Heart left ventricle (tissue), 16 donors: Measurements from ENCODE around the gene SPSB1. TPM values are rescaled to one million over a fixed set of nuclear protein-coding genes. Genes with fewer than 3 reads are reported as not detected.

Source experiments
- ATAC-seq, 4 donors: fragments of 200-7000 bp; cut with Tn5 transposase; one replicate each; pipeline ENCODE4 v1.9.1; 2020 to 2022; ENCODE audit warnings: moderate library complexity in 4 of 4, mild to moderate bottlenecking in 3 of 4, moderate number of reproducible peaks in 1 of 4
- DNase-seq, 5 donors: peaks; one replicate each; pipeline ENCODE4 v3.0.0-alpha.2; 2020
- H3K27ac ChIP-seq, 12 donors: fragments of 200-600 bp; sonication (generic) in 4 of 12; one replicate each; pipeline versions ENCODE4 v1.5.0 to v1.8.0; 2016 to 2022; ENCODE audit warnings: mild to moderate bottlenecking in 2 of 12
- H3K27me3 ChIP-seq, 9 donors: fragments of 200-600 bp; sonication (generic) in 2 of 9; one replicate each; pipeline versions ENCODE4 v1.5.1 to v1.8.0; 2016 to 2022; ENCODE audit warnings: mild to moderate bottlenecking in 3 of 9
- H3K36me3 ChIP-seq, 9 donors: fragments of 200-600 bp; sonication (generic) in 2 of 9; one replicate each; pipeline versions ENCODE4 v1.5.0 to v1.8.0; 2018 to 2022; ENCODE audit warnings: mild to moderate bottlenecking in 2 of 9
- H3K4me1 ChIP-seq, 12 donors: fragments of 200-600 bp; sonication (generic) in 4 of 12; one replicate each; pipeline versions ENCODE4 v1.5.0 to v1.8.0; 2016 to 2022; ENCODE audit warnings: mild to moderate bottlenecking in 3 of 12
- H3K4me3 ChIP-seq, 12 donors: fragments of 200-600 bp; sonication (generic) in 4 of 12; one replicate each; pipeline versions ENCODE4 v1.5.0 to v1.8.0; 2017 to 2022; ENCODE audit warnings: mild to moderate bottlenecking in 9 of 12, moderate library complexity in 4 of 12
- H3K9me3 ChIP-seq, 12 donors: fragments of 200-600 bp; sonication (generic) in 4 of 12; one replicate each; pipeline versions ENCODE4 v1.5.0 to v1.8.0; 2016 to 2022; ENCODE audit warnings: mild to moderate bottlenecking in 1 of 12
- POLR2A ChIP-seq, 2 donors: fragments of 450-650 bp; IDR thresholded peaks; one replicate each; pipeline ENCODE4 v1.6.1; 2017; ENCODE audit warnings: antibody characterized with exemption in 2 of 2, mild to moderate bottlenecking in 2 of 2, moderate library complexity in 2 of 2
- WGBS, 4 donors: extraction: QIAGEN DNeasy Blood & Tissue Kit in 2 of 4; methylation state at CpG; one replicate each; pipeline versions ENCODE4 v1.1.5 to v1.1.7; 2013 to 2018; 5-methylcytosine and 5-hydroxymethylcytosine counted together
- intact Hi-C, 10 donors: fragments of 100-400 bp; cut with DNase I; formaldehyde crosslinking; loops; one replicate each; pipeline versions ENCODE4 v1.11.1 to v1.14.2; 2022
- polyA plus RNA-seq, 2 donors: library from polyadenylated mRNA; stranded (reverse); fragments of 200-250 nt; gene quantifications; one replicate each; pipeline ENCODE4 v1.2.3, GENCODE V29; 2013
- total RNA-seq, 9 donors: library from RNA; depleted of rRNA in 2 of 9; stranded (reverse); fragments of >200 nt in 2 of 9; fragmentation: NEBNext Ultra II Directional in 3 of 9; extraction: Animal tissue kit (Norgen Biotek cat#: 25700) in 3 of 9; gene quantifications; one replicate each; pipeline versions ENCODE4 v1.1.0 to v1.2.4, GENCODE V29; 2016 to 2023
- TF ChIP-seq, protein P1 (sequence below), 12 donors: fragments of 200-600 bp; sonication (generic) in 4 of 12; IDR thresholded peaks; one replicate each; pipeline versions ENCODE4 v1.5.0 to v1.8.0; 2018 to 2022; ENCODE audit warnings: antibody characterized with exemption in 12 of 12, mild to moderate bottlenecking in 5 of 12
- donor health status: ischemic (EF 13 %, LVEDD 7.1; RV severe dilation, severe dysfunction).
- donor health status: healthy with polysubstance abuse.
- donor health status: DM: no; HTN: yes; CAD: no.
- donor health status: DM: no; HTN: no; CAD: no.
- donor health status: ischemic (EF 25% LVEDD 6.9; RV normal size, moderate dysfunction).
- donor health status: ischemic (EF 25% LVEDD 5.7; RV mildly dilated, moderate dysfunction).
- donor health status: healthy.
- donor health status: DM: yes; HTN: yes; CAD: no.
- donor health status: ischemic (EF 35%, LVEDD 5.7; RV mildly dilated, moderate dysfunction).
- donor health status: nonischemic (EF 11% LVEDD 7.7; RV severe dilation, severe dysfunction).
- donor health status: DM: yes; HTN: yes; CAD: no.
- donor health status: PGD.
- donor health status: ischemic (EF 29% LVEDD 5.4; RV normal size, mild dysfunction).
- donor health status: nonischemic (EF 23%, LVEDD 6.1; RV moderate dilation, normal function).

SPSB1 gene
- total and polyA plus RNA-seq, 11 donors, result 7.0 to 27.2 (median 9.2) TPM

DNA sequence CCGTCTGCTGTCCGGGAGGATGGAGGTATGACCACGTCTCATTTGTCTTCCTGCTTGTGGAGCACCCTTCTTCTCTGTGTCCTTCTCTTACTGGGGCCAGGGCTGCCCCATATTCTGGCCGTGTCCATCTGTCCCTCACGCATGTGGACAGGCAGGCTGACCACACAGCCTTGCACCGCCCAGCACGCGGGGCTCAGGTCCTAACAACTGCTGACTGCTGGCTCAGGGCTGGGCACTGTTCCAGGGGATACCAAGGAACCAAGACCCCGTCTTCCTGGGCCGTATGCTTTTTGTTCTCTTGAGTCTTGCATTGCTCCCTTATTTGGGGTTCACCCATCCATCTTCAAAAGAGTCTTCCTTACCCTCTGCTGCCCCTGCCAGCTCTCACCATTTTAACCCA lies 17.5 kb upstream of the SPSB1 start:
- TF ChIP-seq, protein P1, sequence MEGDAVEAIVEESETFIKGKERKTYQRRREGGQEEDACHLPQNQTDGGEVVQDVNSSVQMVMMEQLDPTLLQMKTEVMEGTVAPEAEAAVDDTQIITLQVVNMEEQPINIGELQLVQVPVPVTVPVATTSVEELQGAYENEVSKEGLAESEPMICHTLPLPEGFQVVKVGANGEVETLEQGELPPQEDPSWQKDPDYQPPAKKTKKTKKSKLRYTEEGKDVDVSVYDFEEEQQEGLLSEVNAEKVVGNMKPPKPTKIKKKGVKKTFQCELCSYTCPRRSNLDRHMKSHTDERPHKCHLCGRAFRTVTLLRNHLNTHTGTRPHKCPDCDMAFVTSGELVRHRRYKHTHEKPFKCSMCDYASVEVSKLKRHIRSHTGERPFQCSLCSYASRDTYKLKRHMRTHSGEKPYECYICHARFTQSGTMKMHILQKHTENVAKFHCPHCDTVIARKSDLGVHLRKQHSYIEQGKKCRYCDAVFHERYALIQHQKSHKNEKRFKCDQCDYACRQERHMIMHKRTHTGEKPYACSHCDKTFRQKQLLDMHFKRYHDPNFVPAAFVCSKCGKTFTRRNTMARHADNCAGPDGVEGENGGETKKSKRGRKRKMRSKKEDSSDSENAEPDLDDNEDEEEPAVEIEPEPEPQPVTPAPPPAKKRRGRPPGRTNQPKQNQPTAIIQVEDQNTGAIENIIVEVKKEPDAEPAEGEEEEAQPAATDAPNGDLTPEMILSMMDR (IDR thresholded peaks at IDR 0.05), result no peak
- TF ChIP-seq POLR2A (IDR thresholded peaks at IDR 0.05), result no peak
- H3K9me3 ChIP-seq, result no peaks in the 10 kb centered on the region
- H3K4me3 ChIP-seq, result no peak overlapping the region
- H3K27ac ChIP-seq, result peak overlapping the region in 1 of 12 donors; percentile 46
- H3K4me1 ChIP-seq, result peaks cover 0 to 41% (median 3%) of the 10 kb centered on the region in 12 donors
- H3K36me3 ChIP-seq, result no peaks in the 10 kb centered on the region
- DNase-seq, result no peak
- no peaks in the 10 kb centered on the region for H3K27me3 ChIP-seq
- intact Hi-C loops, result no loop called here
- no peak for ATAC-seq
- 82 to 92% (median 85%) methylated on average over 7 to 10 of the region's 10 CpGs for WGBS, 4 donors

DNA sequence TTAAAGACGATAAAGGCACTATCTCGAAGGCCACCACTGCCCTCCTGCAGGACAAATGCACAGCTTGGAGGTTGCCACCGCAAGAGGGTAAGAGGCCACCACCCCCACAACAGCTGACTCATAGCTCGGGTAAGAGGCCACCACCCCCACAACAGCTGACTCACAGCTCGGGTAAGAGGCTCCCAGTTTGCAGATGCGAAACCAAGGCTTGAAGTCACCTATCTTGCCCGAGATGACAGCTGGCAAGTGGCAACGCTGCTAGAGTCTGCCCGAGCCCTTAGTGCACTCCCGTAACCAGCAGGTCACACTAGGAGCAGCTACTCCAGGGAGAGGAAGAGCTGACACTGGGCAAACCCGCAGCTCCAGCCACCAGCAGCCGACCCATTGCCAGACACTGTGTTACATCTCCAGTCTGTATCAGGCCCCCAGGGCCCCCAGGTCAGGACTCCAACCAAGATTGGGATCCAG lies 17.1 kb upstream of the SPSB1 start:
- TF ChIP-seq POLR2A (IDR thresholded peaks at IDR 0.05), result no peak
- TF ChIP-seq, protein P1 (IDR thresholded peaks at IDR 0.05), result no peak
- intact Hi-C loops, result no loop called here
- Histone ChIP-seq H3K27me3 (peaks cover 0 to 1% (median 0%) of the 10 kb centered on the region in 9 donors), H3K4me1 (peaks cover 0 to 45% (median 3%) of the 10 kb centered on the region in 12 donors), H3K4me3 (no peak overlapping the region), H3K36me3 (no peaks in the 10 kb centered on the region), H3K27ac (peak overlapping the region in 1 of 12 donors; percentile 46), H3K9me3 (no peaks in the 10 kb centered on the region)
- ATAC-seq (peak in 2 of 4 donors; percentile 18 to 43), DNase-seq (peak in 1 of 5 donors; percentile 64)
- 67 to 79% (median 75%) methylated on average over 7 to 12 of the region's 12 CpGs for WGBS, 4 donors

DNA sequence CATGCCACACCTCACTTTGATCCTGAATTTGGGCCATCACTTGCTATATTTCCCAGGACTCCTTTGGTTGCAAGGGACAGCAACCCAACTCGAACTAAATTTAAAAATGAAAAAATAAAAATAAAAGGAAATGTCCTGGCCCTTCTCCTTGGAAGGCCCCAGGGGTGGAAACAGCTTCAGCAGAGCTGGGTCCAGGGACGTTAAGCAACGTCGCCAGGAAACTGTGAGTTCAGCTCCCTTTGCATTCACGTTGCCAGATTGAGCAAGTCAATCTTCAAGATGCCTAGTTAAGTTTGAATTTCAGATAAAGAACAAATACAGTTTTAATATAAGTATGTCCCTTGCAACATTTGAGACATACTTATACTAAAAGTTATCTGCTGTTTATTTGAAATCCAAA lies 14.6 kb upstream of the SPSB1 start:
- intact Hi-C loops, result no loop called here
- Histone ChIP-seq H3K36me3 (no peaks in the 10 kb centered on the region), H3K4me1 (peaks cover 0 to 59% (median 4%) of the 10 kb centered on the region in 12 donors), H3K9me3 (no peaks in the 10 kb centered on the region), H3K27me3 (peaks cover 0 to 11% (median 0%) of the 10 kb centered on the region in 9 donors), H3K4me3 (no peak overlapping the region), H3K27ac (no peak overlapping the region)
- DNase-seq (no peak), ATAC-seq (no peak)
- WGBS, 4 donors, result 53 to 65% (median 62%) methylated on average over 5 of the region's 5 CpGs
- TF ChIP-seq, protein P1 (IDR thresholded peaks at IDR 0.05), result no peak
- no peak for TF ChIP-seq POLR2A (IDR thresholded peaks at IDR 0.05)

DNA sequence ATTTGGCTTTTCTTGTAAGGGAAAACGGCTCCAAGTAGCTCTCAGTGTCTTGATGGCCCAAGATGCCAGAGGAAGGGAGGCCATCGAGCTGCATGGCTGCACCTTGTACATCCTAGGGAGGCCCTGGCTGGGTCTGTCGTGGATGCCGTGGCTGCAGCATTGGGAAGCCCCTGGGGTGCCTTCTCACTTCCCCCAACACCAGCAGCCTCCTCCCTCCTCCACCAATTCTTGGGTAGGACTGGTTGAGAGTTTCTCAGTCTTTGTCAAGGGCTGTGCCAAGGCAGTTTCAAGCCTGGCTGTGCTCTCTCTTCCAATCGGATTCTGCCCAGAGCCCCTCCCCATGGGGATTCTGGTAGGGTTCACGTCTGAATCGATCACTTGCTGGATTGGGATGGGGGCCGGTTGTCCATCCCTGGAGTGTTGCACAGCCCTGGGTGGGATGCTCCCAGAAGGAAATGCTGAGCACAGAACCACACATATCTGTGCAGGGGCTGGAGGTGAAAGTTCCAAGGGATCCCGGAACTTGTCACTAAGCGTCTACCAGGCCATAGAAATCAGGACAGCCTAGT lies 14.0 kb upstream of the SPSB1 start:
- H3K27ac ChIP-seq, result no peak overlapping the region
- DNase-seq (peak in 1 of 5 donors; percentile 54), ATAC-seq (no peak)
- H3K27me3 ChIP-seq, result peaks cover 0 to 11% (median 0%) of the 10 kb centered on the region in 9 donors
- intact Hi-C loops, result no loop called here
- H3K9me3 ChIP-seq, result peaks cover 0 to 4% (median 0%) of the 10 kb centered on the region in 12 donors
- TF ChIP-seq, protein P1 (IDR thresholded peaks at IDR 0.05), result no peak
- TF ChIP-seq POLR2A (IDR thresholded peaks at IDR 0.05), result no peak
- H3K4me3 ChIP-seq, result no peak overlapping the region
- H3K4me1 ChIP-seq, result peaks cover 0 to 59% (median 4%) of the 10 kb centered on the region in 12 donors
- 70 to 81% (median 77%) methylated on average over 10 of the region's 10 CpGs for WGBS, 4 donors
- H3K36me3 ChIP-seq, result no peaks in the 10 kb centered on the region
